ENCODE data around the gene EEIG1.
"Not testable (repeated sequence)": the region's sequence is repeated elsewhere in the genome, so short reads cannot be mapped to it uniquely, and the experiment has no call there.

The EEIG1 gene

GRCh38 chr9:127980706-127981558, at the start of gene EEIG1:
Gene EEIG1 (minus strand): TSS chr9:127980989. CDS start chr9:127980137, 852 bp downstream.
- peak; percentile 53 to 98 (median 92) for DNase-seq

GRCh38 chr9:128027705-128028104, 46.9 kb upstream of the EEIG1 start:
- DNase-seq: no peak

- no peak for DNase-seq
Observed at GRCh38 chr9:128026773-128027541, 46.2 kb upstream of the EEIG1 start.

GRCh38 chr9:128026255-128026772, 45.5 kb upstream of the EEIG1 start:
- DNase-seq: no peak

GRCh38 chr9:128025736-128026135, 44.9 kb upstream of the EEIG1 start:
- DNase-seq: no peak

- no peak for DNase-seq
Observed at GRCh38 chr9:128024761-128025308, 44.0 kb upstream of the EEIG1 start.

- not testable (repeated sequence) for DNase-seq
Observed at GRCh38 chr9:128023671-128024070, 42.9 kb upstream of the EEIG1 start.

- DNase-seq: no peak
Observed at GRCh38 chr9:128022886-128023285, 42.1 kb upstream of the EEIG1 start.

- no peak for DNase-seq
Observed at GRCh38 chr9:128021098-128021497, 40.3 kb upstream of the EEIG1 start.

GRCh38 chr9:128020692-128021091, 39.9 kb upstream of the EEIG1 start:
- DNase-seq: no peak

GRCh38 chr9:128015696-128016095, 34.9 kb upstream of the EEIG1 start:
- no peak for DNase-seq

- DNase-seq: peak in 4 of 51 donors; percentile 9 to 15 (median 10)
Observed at GRCh38 chr9:128011071-128011817, 30.5 kb upstream of the EEIG1 start.

GRCh38 chr9:128009639-128010038, 28.9 kb upstream of the EEIG1 start:
- DNase-seq: no peak

GRCh38 chr9:128008171-128008570, 27.4 kb upstream of the EEIG1 start:
- no peak for DNase-seq

GRCh38 chr9:128007566-128008138, 26.9 kb upstream of the EEIG1 start:
- peak in 6 of 51 donors; percentile 11 to 46 (median 21) for DNase-seq

- no peak for DNase-seq
Observed at GRCh38 chr9:128006332-128006996, 25.7 kb upstream of the EEIG1 start.

GRCh38 chr9:128005923-128006322, 25.1 kb upstream of the EEIG1 start:
- DNase-seq: no peak

GRCh38 chr9:128003966-128004604, 23.3 kb upstream of the EEIG1 start:
- no peak for DNase-seq

- DNase-seq: no peak
Observed at GRCh38 chr9:128002959-128003358, 22.2 kb upstream of the EEIG1 start.

- no peak for DNase-seq
Observed at GRCh38 chr9:128001779-128002298, 21.1 kb upstream of the EEIG1 start.
